Caco-2 (cell line): ENCODE results near the gene ZXDC. TPM values are rescaled to one million over a fixed set of nuclear protein-coding genes. Genes with fewer than 3 reads are reported as not detected.

Experiments used
- BruUV-seq: library from RNA; stranded (reverse); fragments of 400-500 nt; replicated peaks from 2 replicates; lab custom pipeline; 2021; lab: Mats Ljungman, UMichigan
- CTCF ChIA-PET: fragments of 300-600 bp; sonication (Branson Sonifier 250); formaldehyde crosslinking; loops from one replicate; lab custom pipeline; 2022; ENCODE audit warnings: antibody characterized with exemption; lab: Charles Lee
- POLR2A ChIA-PET: fragments of 300-600 bp; sonication (Branson Sonifier 250); formaldehyde crosslinking; loops from one replicate; lab custom pipeline; 2022; ENCODE audit warnings: antibody characterized with exemption; lab: Charles Lee
- DNase-seq, 2 experiments: peaks; one replicate each; pipeline versions ENCODE4 v3.0.0 to v3.0.0-alpha.2; 2020 to 2022
- H3K27me3 ChIP-seq: replicated peaks from 2 replicates; pipeline ENCODE4 v1.6.0; 2011; ENCODE audit warnings: low read length; ENCODE audit not compliant: control insufficient read depth, insufficient read depth
- H3K36me3 ChIP-seq: 2 replicates; pipeline ENCODE4 v1.5.1; 2011; ENCODE audit warnings: low read length; ENCODE audit not compliant: control insufficient read depth, insufficient read depth
- H3K4me1 ChIP-seq: fragments of 250-450 bp; sonication (Bioruptor Pico); 2 replicates; pipeline ENCODE4 v1.5.1; 2020; ENCODE audit warnings: mild to moderate bottlenecking
- H3K4me3 ChIP-seq: 2 replicates; pipeline ENCODE4 v1.5.1; 2011; ENCODE audit warnings: low read depth, mild to moderate bottlenecking, control low read depth, low read length
- H3K9me3 ChIP-seq: fragments of 250-450 bp; sonication (Bioruptor Pico); 2 replicates; pipeline ENCODE4 v1.5.1; 2020; ENCODE audit warnings: mild to moderate bottlenecking, moderate library complexity
- H3K27ac Mint-ChIP-seq: one replicate; pipeline ENCODE4 v1.8.0; 2022; ENCODE audit warnings: mixed read lengths; ENCODE audit not compliant: unreplicated experiment
- H3K27me3 Mint-ChIP-seq: one replicate; pipeline ENCODE4 v1.8.0; 2022; ENCODE audit warnings: mixed read lengths; ENCODE audit not compliant: insufficient read depth, unreplicated experiment
- H3K36me3 Mint-ChIP-seq: one replicate; pipeline ENCODE4 v1.8.0; 2022; ENCODE audit warnings: mild to moderate bottlenecking, mixed read lengths; ENCODE audit not compliant: insufficient read depth, unreplicated experiment
- H3K4me1 Mint-ChIP-seq: one replicate; pipeline ENCODE4 v1.8.0; 2022; ENCODE audit warnings: low read depth, mixed read lengths; ENCODE audit not compliant: unreplicated experiment
- H3K4me3 Mint-ChIP-seq: one replicate; pipeline ENCODE4 v1.8.0; 2022; ENCODE audit warnings: mild to moderate bottlenecking, moderate library complexity, mixed read lengths; ENCODE audit not compliant: unreplicated experiment
- H3K9me3 Mint-ChIP-seq: one replicate; pipeline ENCODE4 v1.8.0; 2022; ENCODE audit warnings: mixed read lengths; ENCODE audit not compliant: unreplicated experiment
- CTCF ChIP-seq, 2 experiments: fragments of 200-600 bp in 1 of 2; IDR thresholded peaks; 1 replicate in 1 of 2; 2 replicates in 1 of 2; pipeline versions ENCODE4 v1.5.1 to v1.8.0; 2011 to 2022; ENCODE audit warnings: antibody characterized with exemption in 1 of 2, control low read depth in 1 of 2, inconsistent platforms in 1 of 2, low read depth in 1 of 2, low read length in 1 of 2, mild to moderate bottlenecking in 1 of 2, moderate library complexity in 1 of 2; ENCODE audit not compliant: insufficient read depth in 1 of 2, severe bottlenecking in 1 of 2, unreplicated experiment in 1 of 2
- intact Hi-C: fragments of 100-400 bp; cut with micrococcal nuclease; formaldehyde crosslinking; loops from one replicate; pipeline ENCODE4 v1.10.0; 2022; ENCODE audit not compliant: unreplicated experiment
- total RNA-seq: library from RNA; stranded (reverse); gene quantifications from 2 replicates; pipeline ENCODE4 v1.2.3, GENCODE V29; 2022

ZXDC gene
- total RNA-seq, 1 experiment from 2014 or later = 28.7 TPM

- H3K27ac Mint-ChIP-seq = peak overlapping the region; percentile 53
- no peak for TF ChIP-seq CTCF (IDR thresholded peaks at IDR 0.05; ENCODE audit: insufficient read depth in 1 of 2, low read depth in 1 of 2, low read length in 1 of 2, severe bottlenecking in 1 of 2, unreplicated experiment in 1 of 2)
- Histone ChIP-seq H3K4me1 (no peaks in the 10 kb centered on the region), H3K27me3 (no peaks in the 10 kb centered on the region), H3K4me3 (no peak overlapping the region), H3K9me3 (no peaks in the 10 kb centered on the region), H3K36me3 (peaks cover 6% of the 10 kb centered on the region)
- H3K4me3 Mint-ChIP-seq = no peak overlapping the region
- ChIA-PET CTCF (no interaction called here), POLR2A (no interaction called here)
- no TSS peak for BruUV-seq
- intact Hi-C loops = no loop called here
- H3K4me1 Mint-ChIP-seq = peaks cover 10% of the 10 kb centered on the region
- no peaks in the 10 kb centered on the region for H3K27me3 Mint-ChIP-seq
- peaks cover 48% of the 10 kb centered on the region for H3K36me3 Mint-ChIP-seq
- no peak for DNase-seq
- H3K9me3 Mint-ChIP-seq = no peaks in the 10 kb centered on the region
Measured at GRCh38 chr3:126464997-126465396, 10.7 kb downstream of the ZXDC start.

- TF ChIP-seq CTCF (IDR thresholded peaks at IDR 0.05; ENCODE audit: insufficient read depth in 1 of 2, low read depth in 1 of 2, low read length in 1 of 2, severe bottlenecking in 1 of 2, unreplicated experiment in 1 of 2) = no peak
- ChIA-PET POLR2A (no interaction called here), CTCF (no interaction called here)
- no peaks in the 10 kb centered on the region for H3K9me3 Mint-ChIP-seq
- no TSS peak for BruUV-seq
- peaks cover 47% of the 10 kb centered on the region for H3K36me3 Mint-ChIP-seq
- Histone ChIP-seq H3K27me3 (no peaks in the 10 kb centered on the region), H3K36me3 (peaks cover 4% of the 10 kb centered on the region), H3K4me1 (no peaks in the 10 kb centered on the region), H3K9me3 (no peaks in the 10 kb centered on the region), H3K4me3 (no peak overlapping the region)
- no peaks in the 10 kb centered on the region for H3K27me3 Mint-ChIP-seq
- DNase-seq = no peak
- peak overlapping the region; percentile 56 for H3K27ac Mint-ChIP-seq
- no peak overlapping the region for H3K4me3 Mint-ChIP-seq
- intact Hi-C loops = no loop called here
- peaks cover 6% of the 10 kb centered on the region for H3K4me1 Mint-ChIP-seq
Measured at GRCh38 chr3:126464494-126464893, 11.2 kb downstream of the ZXDC start.

- no peak overlapping the region for H3K4me3 ChIP-seq
- Mint-ChIP-seq H3K4me3 (no peak overlapping the region), H3K36me3 (peaks cover 47% of the 10 kb centered on the region), H3K4me1 (peaks cover 2% of the 10 kb centered on the region), H3K9me3 (no peaks in the 10 kb centered on the region), H3K27me3 (no peaks in the 10 kb centered on the region), H3K27ac (peak overlapping the region; percentile 56)
- DNase-seq = no peak
- POLR2A ChIA-PET = no interaction called here
- no peaks in the 10 kb centered on the region for H3K4me1 ChIP-seq
- no peaks in the 10 kb centered on the region for H3K27me3 ChIP-seq
- CTCF ChIA-PET = no interaction called here
- intact Hi-C loops = no loop called here
- peaks cover 4% of the 10 kb centered on the region for H3K36me3 ChIP-seq
- TF ChIP-seq CTCF (IDR thresholded peaks at IDR 0.05; ENCODE audit: insufficient read depth in 1 of 2, low read depth in 1 of 2, low read length in 1 of 2, severe bottlenecking in 1 of 2, unreplicated experiment in 1 of 2) = no peak
- BruUV-seq = no TSS peak
- H3K9me3 ChIP-seq = no peaks in the 10 kb centered on the region
Measured at GRCh38 chr3:126464093-126464492, 11.6 kb downstream of the ZXDC start.
